HepG2 (cell line): ENCODE data around the gene FURIN. TPM values are rescaled to one million over a fixed set of nuclear protein-coding genes. Genes with fewer than 3 reads are reported as not detected.

ENCODE experiments used
- DNMT3B ChIP-seq: conservative IDR thresholded peaks from 2 replicates; pipeline ENCODE4 v1.6.1; 2016; ENCODE audit warnings: missing biosample characterization, control low read depth
- GRHL1 ChIP-seq: sonication (generic); formaldehyde crosslinking; conservative IDR thresholded peaks from 2 replicates; pipeline ENCODE4 v1.8.0; 2022; ENCODE audit warnings: missing genetic modification reagents
- KAT7 ChIP-seq: IDR thresholded peaks from 2 replicates; pipeline ENCODE4 v1.6.1; 2018; ENCODE audit warnings: borderline replicate concordance, missing compliant biosample characterization
- KLF13 ChIP-seq: sonication (generic); formaldehyde crosslinking; IDR thresholded peaks from 2 replicates; pipeline ENCODE4 v1.4.0; 2020; ENCODE audit warnings: mild to moderate bottlenecking, missing genetic modification reagents
- MAFF ChIP-seq: IDR thresholded peaks from 2 replicates; pipeline ENCODE4 v1.6.1; 2011; ENCODE audit warnings: low read depth, low read length, improper control_type of control experiment
- MAZ ChIP-seq, 2 experiments: sonication (generic) in 1 of 2; formaldehyde crosslinking in 1 of 2; IDR thresholded peaks; 2 replicates each; pipeline versions ENCODE4 v1.5.0 to v1.6.1; 2012 to 2020; ENCODE audit warnings: low read depth in 2 of 2, mild to moderate bottlenecking in 2 of 2, borderline replicate concordance in 1 of 2, improper control_type of control experiment in 1 of 2, low read length in 1 of 2, missing genetic modification reagents in 1 of 2, moderate library complexity in 1 of 2
- MIXL1 ChIP-seq: IDR thresholded peaks from 2 replicates; pipeline ENCODE4 v1.6.1; 2016
- PHF20 ChIP-seq: sonication (generic); formaldehyde crosslinking; IDR thresholded peaks from 2 replicates; pipeline ENCODE4 v1.5.0; 2020; ENCODE audit warnings: mild to moderate bottlenecking, missing genetic modification reagents
- PHF8 ChIP-seq: sonication (generic); formaldehyde crosslinking; IDR thresholded peaks from 2 replicates; pipeline ENCODE4 v1.5.0; 2020; ENCODE audit warnings: missing genetic modification reagents
- PPARG ChIP-seq: conservative IDR thresholded peaks from 2 replicates; pipeline ENCODE4 v1.6.1; 2016; ENCODE audit warnings: missing biosample characterization, missing genetic modification reagents
- TFAP4 ChIP-seq: sonication (generic); IDR thresholded peaks from 2 replicates; pipeline ENCODE4 v1.6.1; 2016; ENCODE audit warnings: low read depth, borderline replicate concordance
- TGIF2 ChIP-seq: IDR thresholded peaks from 2 replicates; pipeline ENCODE4 v1.6.1; 2016; ENCODE audit warnings: control low read depth, missing compliant biosample characterization
- XRCC5 ChIP-seq: fragments of 200-400 bp; formaldehyde crosslinking; optimal IDR thresholded peaks from 2 replicates; pipeline ENCODE3; 2017; ENCODE audit warnings: mild to moderate bottlenecking, low read length
- ZFX ChIP-seq: sonication (generic); formaldehyde crosslinking; IDR thresholded peaks from 2 replicates; pipeline ENCODE4 v1.4.0; 2020; ENCODE audit warnings: mild to moderate bottlenecking, low read depth, missing genetic modification reagents, moderate library complexity
- ZNF225 ChIP-seq: sonication (generic); formaldehyde crosslinking; IDR thresholded peaks from 2 replicates; pipeline ENCODE4 v1.4.0; 2020; ENCODE audit warnings: mild to moderate bottlenecking, missing genetic modification reagents
- ZNF362 ChIP-seq: sonication (generic); formaldehyde crosslinking; IDR thresholded peaks from 2 replicates; pipeline ENCODE4 v1.4.0; 2020; ENCODE audit warnings: missing genetic modification reagents, mild to moderate bottlenecking, borderline replicate concordance
- ZNF574 ChIP-seq: sonication (generic); formaldehyde crosslinking; IDR thresholded peaks from 2 replicates; pipeline ENCODE4 v1.4.0; 2020; ENCODE audit warnings: missing genetic modification reagents
- ZNF784 ChIP-seq: sonication (generic); formaldehyde crosslinking; IDR thresholded peaks from 2 replicates; pipeline ENCODE4 v1.5.1; 2020; ENCODE audit warnings: missing genetic modification reagents, mild to moderate bottlenecking, borderline replicate concordance
- ZNF891 ChIP-seq: sonication (generic); formaldehyde crosslinking; IDR thresholded peaks from 2 replicates; pipeline ENCODE4 v1.5.0; 2020; ENCODE audit warnings: mild to moderate bottlenecking, missing genetic modification reagents
- polyA plus RNA-seq, 8 experiments: library from polyadenylated mRNA; depleted of rRNA in 3 of 8; stranded (reverse) in 7 of 8; unstranded in 1 of 8; fragments of >200 nt; fragmentation: Illumina TruSeq in 4 of 8; extraction: Trizol in 4 of 8; gene quantifications; 2 replicates each; pipeline versions ENCODE4 v1.2.1 to v1.2.3, GENCODE V29; 2011 to 2016; ENCODE audit warnings: low read depth in 4 of 8, missing spikeins in 1 of 8, mixed read lengths in 1 of 8; ENCODE audit not compliant: insufficient read depth in 1 of 8
- total RNA-seq, 5 experiments: library from RNA; depleted of rRNA; stranded (reverse); fragments of >200 nt; fragmentation: Illumina TruSeq; extraction: Trizol; gene quantifications; 2 replicates each; pipeline ENCODE4 v1.2.3, GENCODE V29; 2016; ENCODE audit warnings: low read depth in 1 of 5

Gene FURIN
- total and polyA plus RNA-seq, 2 of the 13 experiments (the other 11 are each of a cell fraction or from before 2014, with no cell fraction given), result 15.2 to 17.4 TPM

- TF ChIP-seq ZNF891 (CRISPR knock-in tag), result no peak; the same call in 1 of the 2 replicates
- TF ChIP-seq ZNF362 (CRISPR knock-in tag), result no peak
- TF ChIP-seq TGIF2, result no peak
- TF ChIP-seq TFAP4, result peak; percentile 38; the same call in 1 of the 2 replicates
- TF ChIP-seq PHF8, result peak; percentile 78
- TF ChIP-seq KAT7 (CRISPR knock-in tag), result 0 out of 2 replicates have a peak, but pooled peaks have one; percentile 45
- TF ChIP-seq GRHL1 (CRISPR knock-in tag), result no peak
- TF ChIP-seq MAFF, result no peak
- TF ChIP-seq ZFX (CRISPR knock-in tag), result peak; percentile 77
- no peak for TF ChIP-seq DNMT3B (CRISPR knock-in tag)
- TF ChIP-seq MAZ (IDR thresholded peaks at IDR 0.05; ENCODE audit: borderline replicate concordance, low read depth, low read length), result peak; percentile 50; the same call in 1 of the 2 replicates
- peak; percentile 39; the same call in 1 of the 2 replicates for TF ChIP-seq MAZ (CRISPR knock-in tag; IDR thresholded peaks at IDR 0.05; ENCODE audit: low read depth)
- TF ChIP-seq MIXL1 (CRISPR knock-in tag), result no peak
- 0 out of 2 replicates have a peak, but pooled peaks have one; percentile 80 for TF ChIP-seq ZNF784
- peak; percentile 99 for TF ChIP-seq ZNF574 (CRISPR knock-in tag)
- no peak for TF ChIP-seq PPARG (CRISPR knock-in tag)
- TF ChIP-seq KLF13 (CRISPR knock-in tag), result no peak
- TF ChIP-seq PHF20 (CRISPR knock-in tag), result peak; percentile 79
- TF ChIP-seq ZNF225 (CRISPR knock-in tag), result peak; percentile 13; the same call in 1 of the 2 replicates
- peak; percentile 87 for TF ChIP-seq XRCC5
These were observed 25.0 kb downstream of the FURIN start (continued) for GRCh38 chr15:90893175-90894090.
